ENCODE measurements around the gene PALM3.

Gene PALM3, protein sequence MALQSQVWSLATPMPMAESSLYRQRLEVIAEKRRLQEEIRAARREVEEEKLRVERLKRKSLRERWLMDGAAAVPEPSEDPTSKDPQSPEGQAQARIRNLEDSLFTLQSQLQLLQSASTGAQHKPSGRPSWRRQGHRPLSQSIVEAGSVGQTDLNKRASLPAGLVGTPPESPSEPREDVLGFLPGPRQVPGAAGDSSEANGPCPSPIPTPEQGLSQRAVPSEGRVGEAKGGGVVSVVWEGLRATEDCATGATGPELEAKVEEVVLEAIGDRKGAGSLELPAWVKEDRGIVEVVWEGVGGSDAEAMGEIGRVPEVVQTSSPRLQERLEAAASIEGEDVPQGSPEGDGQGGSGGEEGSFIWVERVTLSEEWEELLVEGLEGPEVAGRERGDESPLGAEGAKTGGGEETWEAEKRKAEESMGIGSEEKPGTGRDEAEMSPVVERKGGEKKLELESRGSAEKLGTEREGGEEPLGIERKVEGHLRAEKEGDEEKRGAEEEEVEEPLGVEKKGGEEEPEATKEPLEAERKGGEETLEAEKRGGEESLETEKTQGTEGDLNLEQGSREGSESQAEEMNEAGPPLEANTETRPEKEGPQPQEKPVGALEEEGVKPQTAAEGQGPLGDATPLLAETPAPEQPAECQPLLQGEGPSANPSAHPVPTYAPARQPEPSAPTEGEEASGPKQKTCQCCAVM

DNA sequence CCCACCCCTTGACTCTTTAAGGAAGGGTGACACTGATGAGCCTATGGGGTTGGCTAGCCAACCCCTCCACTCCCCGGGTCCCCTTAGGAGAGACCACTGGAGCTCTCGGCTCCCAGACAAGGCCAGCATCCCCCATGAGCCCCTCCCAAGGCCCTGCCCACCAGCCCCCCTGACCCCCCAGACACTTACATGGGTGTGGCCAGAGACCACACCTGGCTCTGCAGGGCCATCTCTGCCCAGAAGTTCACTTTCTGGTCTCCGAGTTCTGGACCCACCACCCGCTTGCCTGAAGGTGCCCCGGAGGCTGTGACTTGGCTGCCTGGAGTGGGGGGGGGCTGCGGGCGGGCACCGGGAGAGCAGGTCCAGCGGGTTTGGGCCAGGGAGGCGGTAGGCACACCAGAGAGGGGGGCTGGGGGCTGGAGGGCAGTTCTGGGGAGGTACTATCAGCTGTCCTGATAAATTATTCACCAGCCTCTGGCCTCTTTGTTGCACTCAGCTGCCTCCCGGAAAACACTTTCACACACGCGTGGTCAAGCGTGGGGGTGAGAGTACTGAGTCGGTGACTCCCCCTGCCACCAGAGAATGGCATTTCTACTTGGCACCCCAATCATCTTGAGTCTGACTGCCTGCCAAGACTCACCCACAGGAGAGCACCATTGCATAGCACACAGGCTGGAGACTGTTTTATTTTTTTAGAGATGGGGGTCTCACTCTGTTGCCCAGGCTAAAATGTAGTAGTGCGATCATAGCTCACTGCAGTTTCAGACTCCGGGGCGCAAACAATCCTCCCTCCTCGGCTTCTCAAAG is at the start of gene PALM3:
Gene PALM3 (minus strand): TSS at position 326 of the 807 bp plus-strand sequence. CDS start 96 bp downstream, at position 230.
- H3K4me3 ChIP-seq (ENCODE audit: low read depth, low read length): no peak within 1 kb of the TSS
- TF ChIP-seq CTCF (IDR thresholded peaks at IDR 0.05; ENCODE audit: borderline replicate concordance, insufficient read depth, low read depth, low read length): no peak

DNA sequence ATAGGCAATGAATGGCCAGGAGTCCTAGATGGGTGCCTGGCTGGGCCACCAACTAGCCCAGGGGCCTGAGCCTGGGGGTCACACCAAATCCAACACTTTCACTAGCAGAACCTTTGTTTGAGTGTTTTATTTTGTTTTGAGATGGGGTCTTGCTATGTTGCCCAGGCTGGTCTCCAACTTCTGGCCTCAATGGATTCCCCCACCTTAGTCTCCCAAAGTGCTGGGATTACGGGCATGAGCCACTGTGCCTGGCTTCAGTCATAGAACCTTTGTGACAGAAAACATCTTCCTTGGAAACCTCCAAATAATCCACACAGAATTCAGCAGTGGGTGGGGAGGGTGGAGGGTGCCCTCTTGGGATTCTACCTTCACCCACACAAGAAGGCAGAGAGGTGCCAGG is 49.6 kb upstream of the PALM3 start:
- no peak for TF ChIP-seq CTCF (IDR thresholded peaks at IDR 0.05; ENCODE audit: borderline replicate concordance, insufficient read depth, low read depth, low read length)
- no peak overlapping the region for H3K4me3 ChIP-seq (ENCODE audit: low read depth, low read length)

DNA sequence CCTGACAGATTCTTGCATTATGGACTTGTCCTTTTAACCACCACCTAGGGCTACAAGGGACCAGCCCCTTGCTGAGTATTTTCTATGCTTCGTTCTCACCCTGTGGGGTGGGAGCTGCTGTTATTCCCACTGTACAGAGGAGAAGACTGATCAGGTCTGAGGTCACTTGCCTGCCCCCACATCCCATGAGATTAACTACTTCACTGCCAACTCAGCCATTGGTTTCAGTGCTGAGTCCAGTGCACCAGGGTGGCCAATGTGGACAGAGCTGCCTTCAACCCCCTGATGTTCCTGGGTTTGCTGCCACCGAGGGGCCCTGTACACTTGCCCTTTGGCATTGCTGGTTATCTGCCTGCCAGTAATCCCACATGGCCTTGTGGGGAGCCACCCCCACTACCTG is 48.8 kb upstream of the PALM3 start:
- no peak overlapping the region for H3K4me3 ChIP-seq (ENCODE audit: low read depth, low read length)
- TF ChIP-seq CTCF (IDR thresholded peaks at IDR 0.05; ENCODE audit: borderline replicate concordance, insufficient read depth, low read depth, low read length): no peak

GRCh38 chr19:14107581-14108461 is 45.9 kb upstream of the PALM3 start:
- H3K4me3 ChIP-seq (ENCODE audit: low read depth, low read length): no peak overlapping the region
- TF ChIP-seq CTCF (IDR thresholded peaks at IDR 0.05; ENCODE audit: borderline replicate concordance, insufficient read depth, low read depth, low read length): no peak

GRCh38 chr19:14106840-14107239 is 45.0 kb upstream of the PALM3 start:
- H3K4me3 ChIP-seq (ENCODE audit: low read depth, low read length): no peak overlapping the region
- TF ChIP-seq CTCF (IDR thresholded peaks at IDR 0.05; ENCODE audit: borderline replicate concordance, insufficient read depth, low read depth, low read length): no peak

DNA sequence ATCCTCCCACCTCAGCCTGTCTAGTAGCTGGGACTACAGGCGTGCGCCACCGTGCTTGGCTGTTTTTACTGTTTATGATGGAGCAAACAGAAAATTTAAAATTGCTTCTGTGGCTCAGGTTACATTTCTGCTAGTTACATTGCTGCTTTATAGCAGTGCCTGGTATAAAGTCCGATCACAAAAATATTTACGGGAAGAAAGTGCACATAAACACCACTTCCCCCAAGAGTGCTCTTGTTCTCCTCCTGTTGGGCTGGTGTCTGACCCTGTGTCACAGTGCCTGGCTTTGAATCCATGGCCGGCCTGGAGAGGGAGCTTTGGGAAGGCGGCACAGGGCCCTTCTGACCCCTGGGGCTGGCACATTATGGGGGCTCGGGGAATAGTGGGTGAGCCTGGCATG is 43.8 kb upstream of the PALM3 start:
- no peak for TF ChIP-seq CTCF (IDR thresholded peaks at IDR 0.05; ENCODE audit: borderline replicate concordance, insufficient read depth, low read depth, low read length)
- H3K4me3 ChIP-seq (ENCODE audit: low read depth, low read length): no peak overlapping the region

Measured in GM12875 (cell line).